GM23338 (cell line): ENCODE measurements around the gene SMG6. TPM values are rescaled to one million over a fixed set of nuclear protein-coding genes. Genes with fewer than 3 reads are reported as not detected.

Experiments used
- ATAC-seq: fragments of 200-7000 bp; cut with Tn5 transposase; 3 replicates; pipeline ENCODE4 v1.9.1; 2020
- DNase-seq: peaks from one replicate; pipeline ENCODE4 v3.0.0-alpha.2; 2015; ENCODE audit warnings: low spot score
- H2AFZ ChIP-seq: fragments of 200-600 bp; sonication (generic); 2 replicates; pipeline ENCODE4 v1.8.0; 2016; ENCODE audit warnings: antibody characterized with exemption, mild to moderate bottlenecking, moderate library complexity
- H3F3A ChIP-seq: fragments of 200-600 bp; sonication (generic); replicated peaks from 2 replicates; pipeline ENCODE4 v1.8.0; 2017; ENCODE audit warnings: antibody characterized with exemption, mixed run types, low read depth
- H3K27ac ChIP-seq: fragments of 200-600 bp; sonication (generic); 2 replicates; pipeline ENCODE4 v1.6.1; 2016; ENCODE audit warnings: low read depth
- H3K27me3 ChIP-seq: fragments of 200-600 bp; sonication (generic); 2 replicates; pipeline ENCODE4 v1.8.0; 2016; ENCODE audit warnings: mild to moderate bottlenecking, mixed run types, moderate library complexity; ENCODE audit not compliant: insufficient read depth
- H3K36me3 ChIP-seq: fragments of 200-600 bp; sonication (generic); 2 replicates; pipeline ENCODE4 v1.8.0; 2016; ENCODE audit warnings: mild to moderate bottlenecking; ENCODE audit not compliant: insufficient read depth
- H3K4me1 ChIP-seq: fragments of 200-600 bp; sonication (generic); 2 replicates; pipeline ENCODE4 v1.8.0; 2016; ENCODE audit warnings: mild to moderate bottlenecking, moderate library complexity; ENCODE audit not compliant: insufficient read depth
- H3K4me2 ChIP-seq: fragments of 200-600 bp; sonication (generic); 2 replicates; pipeline ENCODE4 v1.7.1; 2017; ENCODE audit warnings: mixed run types
- H3K4me3 ChIP-seq: fragments of 200-600 bp; sonication (generic); 2 replicates; pipeline ENCODE4 v1.6.1; 2016; ENCODE audit warnings: mixed run types
- H3K79me2 ChIP-seq: fragments of 200-600 bp; sonication (generic); replicated peaks from 2 replicates; pipeline ENCODE4 v1.8.0; 2017; ENCODE audit warnings: mild to moderate bottlenecking; ENCODE audit not compliant: insufficient read depth
- H3K9me2 ChIP-seq: fragments of 200-600 bp; sonication (generic); 2 replicates; pipeline ENCODE4 v1.8.0; 2017; ENCODE audit not compliant: insufficient read depth
- H4K20me1 ChIP-seq: fragments of 200-600 bp; sonication (generic); replicated peaks from 2 replicates; pipeline ENCODE4 v1.8.0; 2017; ENCODE audit warnings: mild to moderate bottlenecking; ENCODE audit not compliant: insufficient read depth
- H3K27ac Mint-ChIP-seq: 2 replicates; pipeline ENCODE4 v1.8.0; 2020; ENCODE audit warnings: inconsistent platforms, mild to moderate bottlenecking, moderate library complexity, mixed read lengths
- H3K27me3 Mint-ChIP-seq: 3 replicates; pipeline ENCODE4 v1.8.0; 2022; ENCODE audit warnings: low read depth, mild to moderate bottlenecking, moderate library complexity, mixed read lengths, inconsistent platforms; ENCODE audit not compliant: insufficient read depth, poor library complexity
- H3K36me3 Mint-ChIP-seq: 3 replicates; pipeline ENCODE4 v1.8.0; 2021; ENCODE audit warnings: low read depth, mild to moderate bottlenecking, inconsistent platforms, moderate library complexity, mixed read lengths
- H3K4me1 Mint-ChIP-seq: 3 replicates; pipeline ENCODE4 v1.8.0; 2020; ENCODE audit warnings: mild to moderate bottlenecking, inconsistent platforms, mixed read lengths
- H3K4me3 Mint-ChIP-seq: 3 replicates; pipeline ENCODE4 v1.8.0; 2021; ENCODE audit warnings: moderate library complexity, mild to moderate bottlenecking, inconsistent platforms, mixed read lengths
- H3K9me3 Mint-ChIP-seq: 3 replicates; pipeline ENCODE4 v1.8.0; 2020; ENCODE audit warnings: moderate library complexity, mild to moderate bottlenecking, inconsistent platforms, mixed read lengths
- CREB1 ChIP-seq: fragments of 250-450 bp; sonication (Bioruptor Pico); IDR thresholded peaks from 2 replicates; pipeline ENCODE4 v1.5.0; 2020; ENCODE audit warnings: low read depth, mild to moderate bottlenecking, moderate library complexity
- EZH2phosphoT487 ChIP-seq: fragments of 200-600 bp; sonication (generic); IDR thresholded peaks from one replicate; pipeline ENCODE4 v1.8.1; 2018; ENCODE audit warnings: antibody characterized with exemption; ENCODE audit not compliant: unreplicated experiment
- JUNB ChIP-seq: IDR thresholded peaks from one replicate; pipeline ENCODE4 v1.6.1; 2016; ENCODE audit warnings: antibody characterized with exemption; ENCODE audit not compliant: unreplicated experiment
- NANOG ChIP-seq: IDR thresholded peaks from 2 replicates; pipeline ENCODE4 v1.6.1; 2016; ENCODE audit warnings: antibody characterized with exemption, borderline replicate concordance
- POLR2AphosphoS5 ChIP-seq: IDR thresholded peaks from 2 replicates; pipeline ENCODE4 v1.6.1; 2016; ENCODE audit warnings: antibody characterized with exemption, low read depth
- STAT1 ChIP-seq: IDR thresholded peaks from one replicate; pipeline ENCODE4 v1.6.1; 2016; ENCODE audit warnings: antibody characterized with exemption; ENCODE audit not compliant: unreplicated experiment
- polyA plus RNA-seq: library from polyadenylated mRNA; unstranded; fragments of >200 nt; fragmentation: Nextera tagmentation; extraction: Ambion mirVana; gene quantifications from 2 replicates; pipeline ENCODE4 v1.2.1, GENCODE V29; 2016
- total RNA-seq: library from RNA; depleted of rRNA; stranded (reverse); fragments of >200 nt; shearing (Covaris generic); gene quantifications from 2 replicates; pipeline ENCODE4 v1.2.3, GENCODE V29; 2014
- TF ChIP-seq, protein P1 (sequence below): IDR thresholded peaks from one replicate; pipeline ENCODE4 v1.6.1; 2018; ENCODE audit warnings: antibody characterized with exemption; ENCODE audit not compliant: unreplicated experiment
- TF ChIP-seq, protein P2 (sequence below), 2 experiments: fragments of 200-600 bp in 1 of 2; sonication (generic) in 1 of 2; conservative IDR thresholded peaks; 2 replicates each; pipeline versions ENCODE4 v1.5.1 to v1.6.1; 2016 to 2017; ENCODE audit warnings: antibody characterized with exemption in 2 of 2, low read depth in 2 of 2, mild to moderate bottlenecking in 2 of 2, moderate library complexity in 1 of 2
- TF ChIP-seq, protein P3 (sequence below): fragments of 250-450 bp; sonication (Bioruptor Pico); IDR thresholded peaks from 2 replicates; pipeline ENCODE4 v1.5.0; 2020; ENCODE audit warnings: mild to moderate bottlenecking, moderate library complexity
- TF ChIP-seq, protein P4 (sequence below): IDR thresholded peaks from 2 replicates; pipeline ENCODE4 v1.6.1; 2016; ENCODE audit warnings: antibody characterized with exemption

SMG6 gene
- total and polyA plus RNA-seq, 2 experiments from 2014 or later: 10.4 to 43.1 TPM

DNA sequence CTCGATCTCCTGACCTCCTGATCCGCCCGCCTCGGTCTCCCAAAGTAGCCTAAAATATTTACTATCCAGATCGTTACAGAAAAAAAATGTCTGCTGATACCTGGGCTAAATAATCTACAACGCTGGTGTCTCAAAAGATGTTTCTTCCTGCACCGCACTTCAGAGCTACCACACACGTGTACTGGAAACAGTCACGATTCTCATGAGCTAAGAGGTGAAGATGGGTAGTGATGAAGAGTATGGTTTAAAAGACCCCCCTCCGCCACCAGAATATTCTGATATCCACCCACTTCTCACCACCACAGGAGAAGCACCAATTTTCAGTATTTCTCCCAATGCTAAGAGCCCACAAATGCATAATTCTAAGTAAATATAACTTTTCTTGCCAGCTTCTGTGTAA is 50.2 kb downstream of the SMG6 start:
- peaks cover 40% of the 10 kb centered on the region for H3K36me3 Mint-ChIP-seq

GRCh38 chr17:2251098-2251497 is 52.5 kb downstream of the SMG6 start:
- Mint-ChIP-seq H3K4me3 (no peak overlapping the region), H3K4me1 (no peaks in the 10 kb centered on the region), H3K36me3 (peaks cover 31% of the 10 kb centered on the region), H3K27me3 (peaks cover 4% of the 10 kb centered on the region), H3K9me3 (peaks cover 9% of the 10 kb centered on the region; the same call in 2 of the 3 replicates), H3K27ac (no peak overlapping the region)
- ATAC-seq (no peak), DNase-seq (no peak)
- Histone ChIP-seq H3K27ac (no peak overlapping the region), H3K4me2 (no peak overlapping the region), H3K4me1 (no peaks in the 10 kb centered on the region), H3K36me3 (no peaks in the 10 kb centered on the region), H3K79me2 (no peaks in the 10 kb centered on the region), H3K27me3 (no peaks in the 10 kb centered on the region), H3F3A (no peaks in the 10 kb centered on the region; the same call in 1 of the 2 replicates), H3K4me3 (no peak overlapping the region), H4K20me1 (0 out of 2 replicates have a peak, but pooled peaks cover 8% of the 10 kb centered on the region), H2AFZ (no peak overlapping the region), H3K9me2 (no peaks in the 10 kb centered on the region)
- TF ChIP-seq, protein P1, sequence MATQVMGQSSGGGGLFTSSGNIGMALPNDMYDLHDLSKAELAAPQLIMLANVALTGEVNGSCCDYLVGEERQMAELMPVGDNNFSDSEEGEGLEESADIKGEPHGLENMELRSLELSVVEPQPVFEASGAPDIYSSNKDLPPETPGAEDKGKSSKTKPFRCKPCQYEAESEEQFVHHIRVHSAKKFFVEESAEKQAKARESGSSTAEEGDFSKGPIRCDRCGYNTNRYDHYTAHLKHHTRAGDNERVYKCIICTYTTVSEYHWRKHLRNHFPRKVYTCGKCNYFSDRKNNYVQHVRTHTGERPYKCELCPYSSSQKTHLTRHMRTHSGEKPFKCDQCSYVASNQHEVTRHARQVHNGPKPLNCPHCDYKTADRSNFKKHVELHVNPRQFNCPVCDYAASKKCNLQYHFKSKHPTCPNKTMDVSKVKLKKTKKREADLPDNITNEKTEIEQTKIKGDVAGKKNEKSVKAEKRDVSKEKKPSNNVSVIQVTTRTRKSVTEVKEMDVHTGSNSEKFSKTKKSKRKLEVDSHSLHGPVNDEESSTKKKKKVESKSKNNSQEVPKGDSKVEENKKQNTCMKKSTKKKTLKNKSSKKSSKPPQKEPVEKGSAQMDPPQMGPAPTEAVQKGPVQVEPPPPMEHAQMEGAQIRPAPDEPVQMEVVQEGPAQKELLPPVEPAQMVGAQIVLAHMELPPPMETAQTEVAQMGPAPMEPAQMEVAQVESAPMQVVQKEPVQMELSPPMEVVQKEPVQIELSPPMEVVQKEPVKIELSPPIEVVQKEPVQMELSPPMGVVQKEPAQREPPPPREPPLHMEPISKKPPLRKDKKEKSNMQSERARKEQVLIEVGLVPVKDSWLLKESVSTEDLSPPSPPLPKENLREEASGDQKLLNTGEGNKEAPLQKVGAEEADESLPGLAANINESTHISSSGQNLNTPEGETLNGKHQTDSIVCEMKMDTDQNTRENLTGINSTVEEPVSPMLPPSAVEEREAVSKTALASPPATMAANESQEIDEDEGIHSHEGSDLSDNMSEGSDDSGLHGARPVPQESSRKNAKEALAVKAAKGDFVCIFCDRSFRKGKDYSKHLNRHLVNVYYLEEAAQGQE: no peak
- TF ChIP-seq, protein P2, sequence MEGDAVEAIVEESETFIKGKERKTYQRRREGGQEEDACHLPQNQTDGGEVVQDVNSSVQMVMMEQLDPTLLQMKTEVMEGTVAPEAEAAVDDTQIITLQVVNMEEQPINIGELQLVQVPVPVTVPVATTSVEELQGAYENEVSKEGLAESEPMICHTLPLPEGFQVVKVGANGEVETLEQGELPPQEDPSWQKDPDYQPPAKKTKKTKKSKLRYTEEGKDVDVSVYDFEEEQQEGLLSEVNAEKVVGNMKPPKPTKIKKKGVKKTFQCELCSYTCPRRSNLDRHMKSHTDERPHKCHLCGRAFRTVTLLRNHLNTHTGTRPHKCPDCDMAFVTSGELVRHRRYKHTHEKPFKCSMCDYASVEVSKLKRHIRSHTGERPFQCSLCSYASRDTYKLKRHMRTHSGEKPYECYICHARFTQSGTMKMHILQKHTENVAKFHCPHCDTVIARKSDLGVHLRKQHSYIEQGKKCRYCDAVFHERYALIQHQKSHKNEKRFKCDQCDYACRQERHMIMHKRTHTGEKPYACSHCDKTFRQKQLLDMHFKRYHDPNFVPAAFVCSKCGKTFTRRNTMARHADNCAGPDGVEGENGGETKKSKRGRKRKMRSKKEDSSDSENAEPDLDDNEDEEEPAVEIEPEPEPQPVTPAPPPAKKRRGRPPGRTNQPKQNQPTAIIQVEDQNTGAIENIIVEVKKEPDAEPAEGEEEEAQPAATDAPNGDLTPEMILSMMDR (conservative IDR thresholded peaks at IDR 0.05; ENCODE audit: low read depth in 2 of 2): no peak
- TF ChIP-seq EZH2phosphoT487: no peak
- no peak for TF ChIP-seq NANOG
- TF ChIP-seq STAT1: no peak
- no peak for TF ChIP-seq CREB1 (CRISPR knock-in tag)
- TF ChIP-seq, protein P3, sequence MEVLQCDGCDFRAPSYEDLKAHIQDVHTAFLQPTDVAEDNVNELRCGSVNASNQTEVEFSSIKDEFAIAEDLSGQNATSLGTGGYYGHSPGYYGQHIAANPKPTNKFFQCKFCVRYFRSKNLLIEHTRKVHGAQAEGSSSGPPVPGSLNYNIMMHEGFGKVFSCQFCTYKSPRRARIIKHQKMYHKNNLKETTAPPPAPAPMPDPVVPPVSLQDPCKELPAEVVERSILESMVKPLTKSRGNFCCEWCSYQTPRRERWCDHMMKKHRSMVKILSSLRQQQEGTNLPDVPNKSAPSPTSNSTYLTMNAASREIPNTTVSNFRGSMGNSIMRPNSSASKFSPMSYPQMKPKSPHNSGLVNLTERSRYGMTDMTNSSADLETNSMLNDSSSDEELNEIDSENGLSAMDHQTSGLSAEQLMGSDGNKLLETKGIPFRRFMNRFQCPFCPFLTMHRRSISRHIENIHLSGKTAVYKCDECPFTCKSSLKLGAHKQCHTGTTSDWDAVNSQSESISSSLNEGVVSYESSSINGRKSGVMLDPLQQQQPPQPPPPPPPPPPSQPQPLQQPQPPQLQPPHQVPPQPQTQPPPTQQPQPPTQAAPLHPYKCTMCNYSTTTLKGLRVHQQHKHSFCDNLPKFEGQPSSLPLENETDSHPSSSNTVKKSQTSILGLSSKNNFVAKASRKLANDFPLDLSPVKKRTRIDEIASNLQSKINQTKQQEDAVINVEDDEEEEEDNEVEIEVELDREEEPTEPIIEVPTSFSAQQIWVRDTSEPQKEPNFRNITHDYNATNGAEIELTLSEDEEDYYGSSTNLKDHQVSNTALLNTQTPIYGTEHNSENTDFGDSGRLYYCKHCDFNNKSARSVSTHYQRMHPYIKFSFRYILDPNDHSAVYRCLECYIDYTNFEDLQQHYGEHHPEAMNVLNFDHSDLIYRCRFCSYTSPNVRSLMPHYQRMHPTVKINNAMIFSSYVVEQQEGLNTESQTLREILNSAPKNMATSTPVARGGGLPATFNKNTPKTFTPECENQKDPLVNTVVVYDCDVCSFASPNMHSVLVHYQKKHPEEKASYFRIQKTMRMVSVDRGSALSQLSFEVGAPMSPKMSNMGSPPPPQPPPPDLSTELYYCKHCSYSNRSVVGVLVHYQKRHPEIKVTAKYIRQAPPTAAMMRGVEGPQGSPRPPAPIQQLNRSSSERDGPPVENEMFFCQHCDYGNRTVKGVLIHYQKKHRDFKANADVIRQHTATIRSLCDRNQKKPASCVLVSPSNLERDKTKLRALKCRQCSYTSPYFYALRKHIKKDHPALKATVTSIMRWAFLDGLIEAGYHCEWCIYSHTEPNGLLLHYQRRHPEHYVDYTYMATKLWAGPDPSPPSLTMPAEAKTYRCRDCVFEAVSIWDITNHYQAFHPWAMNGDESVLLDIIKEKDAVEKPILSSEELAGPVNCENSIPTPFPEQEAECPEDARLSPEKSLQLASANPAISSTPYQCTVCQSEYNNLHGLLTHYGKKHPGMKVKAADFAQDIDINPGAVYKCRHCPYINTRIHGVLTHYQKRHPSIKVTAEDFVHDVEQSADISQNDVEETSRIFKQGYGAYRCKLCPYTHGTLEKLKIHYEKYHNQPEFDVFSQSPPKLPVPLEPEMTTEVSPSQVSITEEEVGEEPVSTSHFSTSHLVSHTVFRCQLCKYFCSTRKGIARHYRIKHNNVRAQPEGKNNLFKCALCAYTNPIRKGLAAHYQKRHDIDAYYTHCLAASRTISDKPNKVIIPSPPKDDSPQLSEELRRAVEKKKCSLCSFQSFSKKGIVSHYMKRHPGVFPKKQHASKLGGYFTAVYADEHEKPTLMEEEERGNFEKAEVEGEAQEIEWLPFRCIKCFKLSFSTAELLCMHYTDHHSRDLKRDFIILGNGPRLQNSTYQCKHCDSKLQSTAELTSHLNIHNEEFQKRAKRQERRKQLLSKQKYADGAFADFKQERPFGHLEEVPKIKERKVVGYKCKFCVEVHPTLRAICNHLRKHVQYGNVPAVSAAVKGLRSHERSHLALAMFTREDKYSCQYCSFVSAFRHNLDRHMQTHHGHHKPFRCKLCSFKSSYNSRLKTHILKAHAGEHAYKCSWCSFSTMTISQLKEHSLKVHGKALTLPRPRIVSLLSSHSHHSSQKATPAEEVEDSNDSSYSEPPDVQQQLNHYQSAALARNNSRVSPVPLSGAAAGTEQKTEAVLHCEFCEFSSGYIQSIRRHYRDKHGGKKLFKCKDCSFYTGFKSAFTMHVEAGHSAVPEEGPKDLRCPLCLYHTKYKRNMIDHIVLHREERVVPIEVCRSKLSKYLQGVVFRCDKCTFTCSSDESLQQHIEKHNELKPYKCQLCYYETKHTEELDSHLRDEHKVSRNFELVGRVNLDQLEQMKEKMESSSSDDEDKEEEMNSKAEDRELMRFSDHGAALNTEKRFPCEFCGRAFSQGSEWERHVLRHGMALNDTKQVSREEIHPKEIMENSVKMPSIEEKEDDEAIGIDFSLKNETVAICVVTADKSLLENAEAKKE (CRISPR knock-in tag): no peak

More for the DNA sequence above, 50.2 kb downstream of the SMG6 start:
- no peak for DNase-seq
- Histone ChIP-seq H4K20me1 (0 out of 2 replicates have a peak, but pooled peaks cover 2% of the 10 kb centered on the region), H3K27me3 (no peaks in the 10 kb centered on the region), H3K27ac (no peak overlapping the region), H3K36me3 (no peaks in the 10 kb centered on the region), H3F3A (no peaks in the 10 kb centered on the region; the same call in 1 of the 2 replicates), H3K79me2 (no peaks in the 10 kb centered on the region), H3K9me2 (no peaks in the 10 kb centered on the region), H3K4me3 (no peak overlapping the region), H2AFZ (no peak overlapping the region), H3K4me2 (no peak overlapping the region), H3K4me1 (no peaks in the 10 kb centered on the region)
- TF ChIP-seq, protein P4, sequence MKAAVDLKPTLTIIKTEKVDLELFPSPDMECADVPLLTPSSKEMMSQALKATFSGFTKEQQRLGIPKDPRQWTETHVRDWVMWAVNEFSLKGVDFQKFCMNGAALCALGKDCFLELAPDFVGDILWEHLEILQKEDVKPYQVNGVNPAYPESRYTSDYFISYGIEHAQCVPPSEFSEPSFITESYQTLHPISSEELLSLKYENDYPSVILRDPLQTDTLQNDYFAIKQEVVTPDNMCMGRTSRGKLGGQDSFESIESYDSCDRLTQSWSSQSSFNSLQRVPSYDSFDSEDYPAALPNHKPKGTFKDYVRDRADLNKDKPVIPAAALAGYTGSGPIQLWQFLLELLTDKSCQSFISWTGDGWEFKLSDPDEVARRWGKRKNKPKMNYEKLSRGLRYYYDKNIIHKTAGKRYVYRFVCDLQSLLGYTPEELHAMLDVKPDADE: no peak
- TF ChIP-seq POLR2AphosphoS5 (no peak), JUNB (no peak)
- H3K4me1 Mint-ChIP-seq: no peaks in the 10 kb centered on the region
- no peak overlapping the region for H3K27ac Mint-ChIP-seq
- no peak overlapping the region for H3K4me3 Mint-ChIP-seq
- peaks cover 12% of the 10 kb centered on the region; the same call in 2 of the 3 replicates for H3K9me3 Mint-ChIP-seq
- ATAC-seq: no peak
- H3K27me3 Mint-ChIP-seq: peaks cover 6% of the 10 kb centered on the region
